GM19438 (cell line): Measurements from ENCODE around the gene CD82.

Experiments used
- ATAC-seq: cut with Tn5 transposase; IDR thresholded peaks from one replicate; pipeline ENCODE4 v1.9.1; 2021; ENCODE audit warnings: low read depth; ENCODE audit not compliant: unreplicated experiment

Gene CD82

DNA sequence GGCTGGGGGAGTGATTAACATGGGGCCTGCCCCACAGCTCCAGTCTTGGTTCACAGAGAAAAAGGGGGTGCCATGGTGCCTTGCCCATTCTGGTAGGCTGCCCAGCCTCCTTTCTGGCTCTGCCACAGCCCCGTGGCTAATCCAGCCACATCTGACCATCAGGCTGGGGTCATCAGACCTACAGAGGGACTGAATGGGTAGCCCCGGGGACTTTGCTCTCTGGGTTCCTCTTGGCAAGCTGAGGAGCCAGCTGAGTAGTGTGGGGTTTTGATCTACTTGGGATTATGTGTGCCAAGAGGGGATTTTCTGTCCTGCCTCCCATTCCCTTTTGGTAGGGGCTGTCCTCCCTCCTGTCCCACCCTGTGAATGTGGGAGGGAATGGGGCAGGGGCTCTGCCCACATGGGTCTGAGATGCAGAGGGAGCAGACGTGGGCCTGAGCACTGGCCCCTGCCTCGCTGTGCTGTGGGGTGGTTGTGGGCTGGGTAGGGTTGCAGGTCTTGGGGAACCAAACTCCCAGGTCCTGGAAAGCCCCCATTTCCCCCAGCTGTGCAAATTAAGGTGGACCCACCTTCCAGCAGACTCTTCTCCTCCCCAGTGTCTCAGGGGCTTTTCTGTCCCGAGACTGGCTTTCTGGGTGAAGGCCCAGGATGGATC, 32.0 kb downstream of the CD82 start:
- no peak for ATAC-seq

DNA sequence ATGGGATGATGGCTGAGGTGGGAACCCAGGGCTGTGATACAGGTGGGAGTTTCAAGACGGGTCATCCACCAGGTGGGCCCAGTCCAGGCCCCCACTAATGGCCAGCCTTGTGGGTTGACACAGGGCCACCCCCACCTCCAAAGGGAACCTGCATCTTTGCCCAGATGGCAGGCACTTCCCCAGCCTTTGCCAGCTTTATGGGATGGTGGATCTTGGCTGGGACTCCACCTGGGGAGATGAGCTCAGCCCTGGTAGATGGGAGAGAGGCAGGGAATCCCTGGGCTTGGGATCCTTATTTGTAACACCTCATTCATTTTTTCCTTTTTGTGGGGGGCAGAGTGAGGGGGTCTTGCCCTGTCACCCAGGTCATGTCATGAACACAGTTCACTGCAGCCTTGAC, 33.4 kb downstream of the CD82 start:
- no peak for ATAC-seq

- ATAC-seq: no peak
These were observed 34.8 kb downstream of the CD82 start for GRCh38 chr11:44600261-44600660.

DNA sequence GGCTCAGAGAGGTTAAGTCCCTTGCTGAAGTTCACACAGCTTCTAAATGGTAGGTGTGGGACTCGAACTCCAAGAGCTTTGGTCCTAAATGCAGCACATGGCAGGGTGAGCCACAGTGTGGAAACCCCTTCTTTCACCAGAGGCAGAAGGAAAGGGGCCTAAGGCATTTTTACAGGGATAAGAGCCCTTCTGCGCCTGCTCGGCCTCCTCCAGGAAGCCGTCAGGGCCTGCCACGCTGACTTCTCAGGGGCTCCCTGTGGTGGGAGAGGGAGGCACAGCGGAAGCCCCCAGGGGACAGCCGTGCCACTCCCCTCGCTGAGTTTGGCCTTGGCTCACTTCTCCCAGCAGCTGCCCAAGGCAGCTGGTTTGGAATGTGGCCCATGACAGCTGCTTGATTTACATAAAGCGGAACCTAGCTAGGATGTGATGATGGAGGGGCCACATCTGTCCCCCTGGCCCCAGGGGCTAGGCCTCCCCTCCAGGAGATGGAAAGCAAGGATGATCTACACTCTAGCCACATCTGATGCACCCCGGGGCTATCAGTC, 35.4 kb downstream of the CD82 start:
- ATAC-seq: no peak

GRCh38 chr11:44601471-44602370, 36.3 kb downstream of the CD82 start:
- ATAC-seq: no peak

DNA sequence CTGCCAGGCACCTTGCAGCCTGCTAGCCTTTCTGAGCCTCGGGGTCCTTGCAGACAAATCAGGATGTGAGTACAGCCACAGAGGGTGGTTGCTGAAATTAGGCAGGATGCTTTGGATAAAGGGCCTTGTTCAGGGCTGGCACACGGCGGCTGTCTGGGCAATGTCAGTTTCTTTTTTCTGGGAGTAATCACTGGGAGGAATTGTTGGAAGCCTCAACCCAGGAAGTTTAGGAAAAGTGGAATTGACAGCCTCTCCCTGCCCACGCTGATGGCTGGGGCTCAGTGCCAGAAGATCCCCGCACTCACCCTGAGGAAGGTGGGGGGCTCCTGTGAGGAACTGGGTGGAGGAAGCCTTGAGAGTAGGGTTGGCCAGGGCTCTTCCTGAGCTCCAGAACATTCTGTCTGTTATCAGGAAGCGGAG, 37.4 kb downstream of the CD82 start:
- ATAC-seq: no peak

GRCh38 chr11:44604171-44604581, 38.7 kb downstream of the CD82 start:
- ATAC-seq: no peak

DNA sequence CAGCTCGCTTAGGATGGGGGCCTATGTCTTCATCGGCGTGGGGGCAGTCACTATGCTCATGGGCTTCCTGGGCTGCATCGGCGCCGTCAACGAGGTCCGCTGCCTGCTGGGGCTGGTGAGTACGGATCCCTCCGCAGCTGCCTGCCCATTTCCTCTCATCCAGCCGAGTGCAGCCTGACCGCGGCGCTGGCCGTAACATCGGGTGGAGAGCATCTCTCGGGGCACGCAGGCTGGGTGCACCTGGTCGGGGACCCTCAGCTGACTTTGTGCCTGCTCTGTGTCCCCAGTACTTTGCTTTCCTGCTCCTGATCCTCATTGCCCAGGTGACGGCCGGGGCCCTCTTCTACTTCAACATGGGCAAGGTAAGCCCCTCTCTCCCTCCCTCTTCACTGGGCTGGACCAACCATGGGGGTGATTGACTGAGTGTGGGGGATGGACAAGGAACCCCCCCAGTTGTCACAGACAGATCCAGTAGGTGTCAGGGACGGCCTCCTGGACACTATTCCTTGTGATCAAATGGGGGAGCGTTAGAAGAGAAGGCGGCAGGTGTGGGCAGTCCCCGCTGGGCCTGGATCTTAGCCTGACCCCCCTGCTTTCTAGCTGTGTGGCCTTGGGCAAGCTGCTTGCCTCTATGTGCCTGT, 39.7 kb downstream of the CD82 start:
- no peak for ATAC-seq

DNA sequence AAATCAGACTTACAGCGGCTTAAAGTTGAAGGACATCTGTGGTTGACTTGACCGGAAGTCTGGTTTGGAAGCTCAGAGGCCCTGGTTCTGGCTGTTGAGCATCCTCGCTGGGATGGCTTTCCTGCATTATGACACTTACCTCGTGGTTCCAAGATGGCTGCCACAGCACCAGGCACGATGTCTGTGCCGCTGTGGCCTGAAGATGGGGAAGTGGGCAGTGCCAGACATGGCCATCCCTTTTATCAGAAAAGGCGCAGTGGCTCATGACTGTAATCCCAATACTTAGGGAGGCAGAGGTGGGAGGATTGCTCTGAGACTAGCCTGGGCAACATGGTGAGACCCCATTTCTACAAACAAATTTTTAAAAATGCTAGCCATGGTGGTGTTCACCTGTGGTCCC, 40.5 kb downstream of the CD82 start:
- ATAC-seq: no peak

- no peak for ATAC-seq
These were observed 41.0 kb downstream of the CD82 start for GRCh38 chr11:44606472-44606871.

GRCh38 chr11:44607319-44607962, 42.0 kb downstream of the CD82 start:
- no peak for ATAC-seq

DNA sequence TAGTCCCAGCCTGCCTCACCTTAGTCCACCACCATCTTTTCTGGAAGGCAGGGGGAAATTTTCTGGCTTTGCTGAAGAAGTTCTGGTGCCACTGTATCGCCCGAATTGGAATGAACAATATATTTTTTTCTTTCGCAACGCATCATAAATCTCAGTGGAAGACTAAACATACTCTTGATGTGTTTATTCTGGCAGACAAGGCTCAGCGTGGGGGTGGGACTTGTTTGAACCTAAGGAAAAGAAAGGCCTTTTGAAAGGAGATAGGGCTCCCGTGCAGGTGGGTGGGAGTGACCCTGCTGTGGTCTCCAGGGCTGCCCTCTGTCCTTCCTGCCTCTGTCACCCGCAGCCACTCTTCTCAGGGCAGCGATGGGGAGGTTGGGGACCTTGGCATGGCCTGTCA, 42.5 kb downstream of the CD82 start:
- no peak for ATAC-seq

DNA sequence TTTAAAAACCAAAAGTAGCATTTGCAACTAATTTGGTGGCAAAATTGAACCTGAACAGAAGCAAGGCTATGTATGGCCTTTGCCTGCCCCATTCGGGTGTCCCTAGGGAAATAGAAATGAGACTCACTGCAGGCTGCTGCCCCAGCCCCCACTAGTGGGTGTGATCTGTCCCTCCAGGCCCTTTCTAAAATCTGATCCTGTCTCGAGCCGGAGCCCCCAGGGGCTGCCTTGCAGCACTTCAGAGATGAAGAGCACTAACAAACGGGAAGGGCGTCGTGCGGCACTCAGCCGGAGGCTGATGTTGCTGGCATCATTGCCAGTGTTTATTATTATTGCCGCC, 43.2 kb downstream of the CD82 start:
- no peak for ATAC-seq

DNA sequence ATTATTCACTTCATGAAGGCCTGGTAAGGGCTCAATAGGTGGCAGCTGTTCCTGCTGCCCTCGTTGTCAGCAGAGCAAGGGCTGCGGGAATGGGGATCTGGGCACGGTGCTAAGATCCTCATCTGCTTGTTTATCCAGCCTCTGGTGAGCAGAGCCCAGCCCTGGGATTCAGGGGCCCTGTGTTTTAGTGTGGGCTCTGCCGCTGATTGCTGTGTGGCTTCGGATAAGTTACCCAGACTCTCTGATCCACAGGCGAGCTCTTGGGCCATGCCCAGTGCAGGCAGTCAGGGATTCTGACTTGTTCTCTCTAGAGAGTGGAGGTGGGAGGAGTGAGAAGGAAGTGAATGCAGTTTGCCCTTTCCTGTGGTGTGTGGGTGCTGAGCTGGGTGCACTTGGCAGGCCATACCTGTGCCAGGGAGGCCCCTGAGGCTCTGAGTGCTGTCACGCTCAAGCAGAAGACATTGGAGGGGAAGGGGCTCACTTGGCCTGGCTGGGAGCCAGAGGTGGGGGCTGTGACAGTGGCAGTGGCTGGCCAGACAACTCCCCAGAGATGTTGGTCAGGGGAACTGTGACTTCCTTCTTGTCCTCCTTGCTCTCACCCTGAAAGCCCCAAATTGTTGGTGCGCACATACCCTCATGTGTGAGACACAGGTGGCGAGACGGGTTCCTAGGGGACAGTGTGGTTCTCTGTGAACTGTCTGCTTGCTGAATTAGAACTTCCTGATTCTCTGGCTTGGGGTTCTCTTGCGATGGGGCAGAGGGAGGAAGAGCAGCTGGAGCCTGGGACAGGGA, 43.7 kb downstream of the CD82 start:
- peak; percentile 61 for ATAC-seq

DNA sequence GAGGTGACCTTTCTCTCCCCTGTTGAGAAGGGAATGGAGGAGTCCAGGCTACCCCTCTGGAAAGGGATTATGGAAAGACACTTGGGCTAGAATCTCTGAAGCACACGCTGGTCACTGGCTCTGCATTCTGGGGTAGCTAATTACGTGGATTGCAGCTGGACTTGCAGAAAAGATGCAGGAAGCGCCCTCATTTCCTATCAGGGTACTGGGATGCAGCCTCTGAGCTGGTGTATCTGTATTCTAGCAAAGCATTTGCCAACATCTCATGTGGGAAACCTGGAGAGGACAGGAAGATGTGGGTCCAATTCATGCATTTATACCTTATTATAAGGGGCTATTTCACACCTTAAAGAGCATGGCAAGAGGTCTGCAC, 44.3 kb downstream of the CD82 start:
- ATAC-seq: no peak

- ATAC-seq: no peak
These were observed 44.9 kb downstream of the CD82 start for GRCh38 chr11:44610186-44610955.

GRCh38 chr11:44611088-44611487, 45.6 kb downstream of the CD82 start:
- ATAC-seq: no peak

DNA sequence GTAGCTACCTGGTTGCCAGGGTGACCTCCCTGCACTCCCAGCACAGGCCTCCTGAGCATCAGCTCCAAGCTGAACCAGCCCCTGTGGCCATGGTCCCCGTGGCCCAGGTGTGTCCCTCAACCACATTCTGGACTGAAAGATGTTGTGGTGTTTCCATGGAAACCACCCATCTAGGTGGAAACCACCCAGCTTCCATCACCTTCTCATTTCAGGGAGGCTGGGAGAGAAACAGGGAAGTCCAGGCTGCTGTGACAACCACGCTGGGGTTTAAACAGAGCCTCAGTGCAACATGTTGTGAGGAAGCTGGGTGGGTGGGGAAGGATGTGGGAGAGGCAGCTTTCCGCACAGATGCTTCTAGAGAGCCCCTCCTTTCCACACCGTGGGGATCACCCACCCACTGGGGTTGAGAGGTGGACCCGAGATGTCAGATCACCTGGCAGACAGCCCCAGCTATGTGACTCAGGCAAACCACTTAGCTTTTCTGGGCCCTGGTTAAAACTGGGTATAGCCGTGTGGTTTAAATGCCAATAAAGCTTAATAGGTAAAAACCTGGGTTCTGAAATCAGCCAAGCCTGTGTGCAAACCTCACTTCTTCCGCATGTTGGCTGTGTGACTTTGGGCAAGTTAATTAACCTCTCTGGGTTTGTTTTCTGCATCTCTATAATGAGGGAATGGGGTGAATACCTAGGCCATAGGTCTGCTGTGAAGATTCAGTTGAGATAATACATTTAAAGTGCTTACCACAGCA, 46.4 kb downstream of the CD82 start:
- ATAC-seq: no peak

DNA sequence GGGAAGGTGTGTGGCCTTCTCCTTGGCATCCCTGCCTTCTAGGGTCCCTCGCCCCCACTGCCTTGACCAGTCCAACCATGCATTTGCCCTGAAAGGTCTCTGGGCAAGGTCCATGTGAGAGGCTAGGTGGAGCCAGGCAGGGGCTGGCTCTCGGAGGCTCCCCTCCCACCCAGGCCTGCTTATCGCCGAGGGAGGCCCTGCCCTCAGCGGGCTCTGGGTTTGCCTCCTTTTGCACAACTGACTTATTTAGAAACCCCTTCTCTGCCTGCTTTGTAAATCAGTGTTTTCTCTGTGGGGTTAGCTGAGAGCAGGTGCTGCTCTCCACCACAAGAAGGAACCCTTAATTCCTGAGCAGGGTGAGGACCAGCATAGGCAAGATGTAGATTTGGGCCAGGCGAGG, 47.7 kb downstream of the CD82 start:
- ATAC-seq: no peak
